GM18873 (cell line): ENCODE results near the gene BTN2A1.
"Not testable (repeated sequence)": the region's sequence is repeated elsewhere in the genome, so short reads cannot be mapped to it uniquely, and the experiment has no call there.

Experiments used
- ATAC-seq: cut with Tn5 transposase; IDR thresholded peaks from one replicate; pipeline ENCODE4 v1.9.1; 2021; ENCODE audit warnings: mild to moderate bottlenecking, moderate library complexity, moderate number of reproducible peaks; ENCODE audit not compliant: unreplicated experiment, low FRiP score

Gene BTN2A1

DNA sequence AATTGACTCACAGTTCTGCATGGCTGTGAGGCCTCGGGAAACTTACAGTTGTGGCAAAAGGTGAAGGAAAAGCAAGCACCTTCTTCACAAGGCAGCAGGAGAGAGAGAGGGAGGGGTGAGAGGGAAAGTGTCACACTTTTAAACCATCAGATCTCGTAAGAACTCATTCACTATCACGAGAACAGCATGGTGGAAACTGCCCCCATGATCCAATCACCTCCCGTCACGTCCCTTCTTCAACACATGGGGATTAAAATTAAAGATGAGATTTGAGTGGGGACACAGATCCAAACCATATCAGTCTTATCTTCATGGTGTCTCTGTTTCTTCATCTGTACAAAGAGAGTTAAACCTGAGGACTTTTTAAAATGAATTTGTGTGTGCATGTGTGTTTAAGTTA, 28.6 kb downstream of the BTN2A1 start:
- ATAC-seq: no peak

DNA sequence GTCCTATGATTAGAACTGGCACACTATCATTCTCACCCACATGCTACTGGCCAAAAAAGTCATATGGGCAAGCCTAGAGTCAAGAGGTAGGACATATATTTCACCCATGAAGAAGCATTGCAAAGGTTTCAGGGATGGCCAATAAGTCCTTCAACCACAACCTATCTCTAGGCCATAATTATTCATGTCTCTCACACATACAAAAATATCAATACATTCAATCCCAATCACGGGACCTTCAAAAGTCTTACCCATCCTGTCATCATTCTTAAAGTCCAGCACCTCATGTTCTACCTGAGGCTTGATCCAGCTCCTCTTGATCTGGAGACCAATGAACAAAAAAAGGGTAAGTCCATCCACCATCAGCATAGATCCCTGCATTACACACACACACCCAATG, 29.7 kb downstream of the BTN2A1 start:
- no peak for ATAC-seq

DNA sequence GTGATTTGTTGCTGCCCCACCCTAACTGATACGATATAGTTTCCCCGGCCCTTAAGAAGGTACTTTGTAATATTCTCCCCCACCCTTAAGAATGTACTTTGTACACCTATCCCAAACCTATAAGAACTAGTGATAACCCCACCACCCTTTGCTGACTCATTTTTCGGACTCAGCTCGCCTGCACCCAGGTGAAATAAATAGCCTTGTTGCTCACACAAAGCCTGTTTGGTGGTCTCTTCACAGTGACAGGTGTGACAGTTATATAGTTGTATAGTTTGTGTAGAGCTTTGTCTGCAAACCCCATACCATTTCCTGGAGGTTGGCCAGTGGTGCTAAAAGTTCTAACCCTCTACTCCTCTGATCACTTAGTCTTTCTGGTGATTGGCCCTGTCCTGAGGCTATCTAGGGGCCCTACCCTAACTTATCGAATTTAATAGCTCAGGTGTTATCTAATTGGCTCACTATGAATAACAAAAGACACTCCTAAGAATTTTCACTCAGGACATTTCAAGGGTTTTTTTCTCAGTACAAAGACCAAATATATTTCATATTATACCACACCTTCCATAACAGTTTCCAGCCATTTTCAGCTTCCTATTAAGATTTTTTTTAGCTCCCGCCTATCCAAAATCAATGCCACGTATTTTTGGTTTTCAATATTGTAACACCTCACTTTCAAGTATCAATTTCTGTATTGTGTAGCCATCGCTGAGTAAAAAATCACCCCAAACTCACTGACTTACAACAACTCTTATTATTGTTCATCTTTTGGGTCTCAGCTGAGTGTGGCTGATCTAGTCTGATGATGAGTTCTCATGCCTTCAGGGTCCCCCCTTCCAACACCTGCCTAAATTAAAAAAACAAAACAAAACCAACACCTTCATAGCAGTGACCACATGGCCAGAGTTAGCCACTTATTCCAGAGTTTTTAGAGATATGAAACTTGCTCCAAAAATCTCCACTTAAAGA, 32.5 kb downstream of the BTN2A1 start:
- ATAC-seq: no peak

DNA sequence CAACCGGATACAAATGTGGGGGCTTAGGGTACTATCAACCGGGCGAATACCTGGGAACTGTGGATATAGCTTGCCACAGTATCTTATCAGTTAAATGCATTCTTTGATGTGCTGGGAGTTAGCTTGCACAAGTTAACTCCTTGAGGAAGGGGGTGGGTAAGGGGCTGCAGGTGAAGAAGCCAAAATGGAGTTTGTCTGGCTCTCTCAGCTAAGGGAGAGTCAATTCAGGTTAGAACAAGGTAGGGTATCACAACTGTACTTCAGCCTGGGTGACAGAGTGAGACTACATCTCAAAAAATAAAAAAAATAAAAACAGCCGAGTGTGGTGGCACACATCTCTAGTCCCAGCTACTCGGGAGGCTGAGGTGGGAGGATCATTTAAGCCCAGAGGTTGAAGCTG, 33.8 kb downstream of the BTN2A1 start:
- no peak for ATAC-seq

DNA sequence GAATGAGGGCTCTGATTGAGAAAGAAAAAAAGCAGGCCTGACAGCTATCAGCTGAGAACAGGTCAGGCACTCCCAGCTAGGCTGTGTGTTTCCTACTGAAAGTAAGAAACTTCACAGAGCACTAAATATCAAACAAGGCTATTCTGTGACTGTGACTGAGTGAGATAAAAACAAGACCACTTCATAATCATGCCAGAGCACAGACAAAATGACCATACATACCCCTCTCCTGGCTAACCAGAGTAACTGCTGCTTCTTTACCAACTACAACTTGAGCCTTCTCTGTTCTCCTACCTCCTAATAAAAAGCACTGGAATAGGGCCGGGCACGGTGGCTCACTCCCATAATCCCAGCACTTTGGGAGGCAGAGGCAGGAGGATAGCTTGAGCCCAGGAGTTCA, 35.5 kb downstream of the BTN2A1 start:
- ATAC-seq: no peak

DNA sequence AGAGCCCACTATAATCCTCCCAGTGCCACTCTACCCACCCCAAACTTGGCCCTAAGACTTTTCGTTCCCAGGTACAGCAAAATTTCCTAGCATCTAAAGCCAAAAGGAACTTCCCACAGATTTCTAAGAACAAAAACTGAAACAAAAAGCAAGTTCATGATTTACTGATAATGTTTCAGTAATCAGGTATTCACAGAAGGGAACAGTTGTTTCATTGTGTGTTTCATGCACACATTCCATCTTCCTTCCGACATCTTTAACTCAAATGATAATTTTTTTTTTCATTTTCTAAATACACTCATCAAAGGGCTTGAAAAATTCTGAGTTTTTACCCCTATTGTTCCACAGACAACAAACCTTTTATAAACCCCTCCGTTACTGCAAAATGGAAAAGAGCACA, 36.4 kb downstream of the BTN2A1 start:
- ATAC-seq: no peak

DNA sequence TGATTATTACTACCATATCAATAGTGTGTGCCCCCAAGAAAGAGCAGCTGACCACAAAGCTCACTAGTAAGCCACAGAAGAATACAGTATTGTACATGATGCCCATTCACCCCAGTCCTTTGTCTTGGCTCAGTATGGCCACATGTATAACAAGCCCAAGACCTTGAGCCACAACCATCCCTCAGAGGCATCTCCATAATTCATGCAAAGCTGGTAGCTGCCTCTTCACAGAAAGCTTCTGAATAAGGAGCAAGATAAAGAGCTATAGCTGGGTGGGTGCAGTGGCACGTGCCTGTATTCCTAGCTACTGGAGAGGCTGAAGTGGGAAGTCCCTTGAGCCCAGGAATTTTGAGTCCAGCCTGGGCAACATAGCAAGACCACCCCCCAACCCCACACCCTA, 37.5 kb downstream of the BTN2A1 start:
- ATAC-seq: no peak

DNA sequence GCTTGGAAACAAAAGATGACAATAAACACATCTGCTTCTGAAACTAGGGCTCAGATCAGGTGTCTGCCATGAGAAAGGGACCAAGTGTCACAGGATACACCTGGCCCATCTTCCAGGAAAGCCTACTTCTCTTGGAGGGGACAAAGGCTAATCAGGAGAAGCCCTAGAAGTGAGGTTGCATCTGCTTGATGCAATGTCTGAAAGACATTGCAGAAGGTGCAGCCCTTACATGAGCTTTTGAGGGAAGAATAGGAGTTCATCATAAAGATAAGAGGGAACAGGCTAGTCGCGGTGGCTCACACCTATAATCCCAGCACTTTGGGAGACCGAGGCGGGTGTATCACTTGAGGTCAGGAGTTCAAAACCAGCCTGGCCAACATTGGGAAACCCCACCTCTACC, 39.9 kb downstream of the BTN2A1 start:
- ATAC-seq: no peak

DNA sequence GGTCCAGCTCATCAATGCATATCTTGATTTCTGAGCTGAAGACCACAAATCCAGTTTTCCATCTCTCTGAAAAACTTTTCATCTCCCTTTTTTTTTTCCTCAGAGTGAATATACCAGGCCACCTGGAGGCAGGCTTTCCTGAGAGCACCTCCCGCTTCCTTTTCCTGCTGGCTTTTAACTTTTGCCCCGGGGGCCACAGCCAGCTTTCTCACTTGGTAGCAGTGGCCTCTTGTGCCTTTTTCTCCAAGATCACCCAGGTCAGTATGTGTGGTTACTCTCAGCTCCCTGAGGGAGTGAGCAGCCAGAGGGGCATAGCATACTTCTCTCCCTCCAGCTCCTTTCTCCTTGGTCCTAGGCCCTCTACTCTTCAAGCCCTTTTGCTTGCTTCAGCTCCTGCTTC, 42.3 kb downstream of the BTN2A1 start, which contains the start of gene BTN1A1:
TSS of gene BTN1A1 (plus strand) at position 202 of the 400 bp plus-strand sequence. CDS start 984 bp downstream, outside the sequence.
- no peak for ATAC-seq

DNA sequence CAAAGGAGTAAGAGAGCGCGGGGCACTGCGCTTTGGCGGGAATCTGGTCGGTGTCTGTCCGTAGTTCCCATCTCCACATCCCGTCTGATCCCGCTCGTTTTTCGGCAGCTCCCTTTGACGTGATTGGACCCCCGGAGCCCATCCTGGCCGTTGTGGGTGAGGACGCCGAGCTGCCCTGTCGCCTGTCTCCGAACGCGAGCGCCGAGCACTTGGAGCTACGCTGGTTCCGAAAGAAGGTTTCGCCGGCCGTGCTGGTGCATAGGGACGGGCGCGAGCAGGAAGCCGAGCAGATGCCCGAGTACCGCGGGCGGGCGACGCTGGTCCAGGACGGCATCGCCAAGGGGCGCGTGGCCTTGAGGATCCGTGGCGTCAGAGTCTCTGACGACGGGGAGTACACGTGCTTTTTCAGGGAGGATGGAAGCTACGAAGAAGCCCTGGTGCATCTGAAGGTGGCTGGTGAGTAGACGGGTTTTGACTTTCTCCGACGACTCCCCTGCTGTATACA, 43.8 kb downstream of the BTN2A1 start:
- no peak for ATAC-seq

DNA sequence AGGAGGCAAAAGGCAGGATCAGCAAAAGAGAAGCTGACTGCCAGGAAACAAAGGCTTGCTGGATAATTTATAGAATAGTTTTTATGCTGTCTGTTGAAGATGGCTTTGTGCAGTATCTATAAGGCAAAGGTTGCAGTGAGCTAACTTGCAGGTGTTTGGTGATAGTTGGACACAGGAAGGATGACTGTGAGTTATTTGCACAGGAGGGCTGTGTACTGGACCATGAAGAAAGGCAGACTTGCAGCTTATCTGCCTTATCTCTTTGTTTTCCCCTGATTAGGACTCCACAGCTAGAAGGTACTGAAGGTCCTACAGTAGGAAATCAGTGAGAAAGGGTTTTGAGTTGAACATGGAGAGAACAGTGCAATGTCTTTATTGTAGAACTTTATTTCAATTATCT, 44.4 kb downstream of the BTN2A1 start:
- ATAC-seq: no peak

DNA sequence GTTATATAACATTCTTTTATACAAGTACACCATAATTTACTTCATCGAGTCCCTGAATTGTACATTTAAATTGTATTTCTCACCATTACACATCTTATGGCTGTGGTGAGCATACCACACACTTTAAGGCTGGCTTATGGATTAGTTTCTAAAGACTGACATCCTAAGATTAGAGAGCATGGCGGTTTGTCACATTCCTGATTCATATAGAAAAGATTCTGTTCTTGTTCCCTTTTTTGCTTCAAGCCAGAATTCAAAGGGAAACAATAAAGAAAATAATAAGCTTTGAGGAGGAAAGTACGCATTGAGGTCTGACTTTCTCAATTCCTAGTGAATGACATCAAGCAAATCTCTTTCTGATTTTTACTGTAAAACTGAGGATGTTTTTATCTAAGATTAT, 44.9 kb downstream of the BTN2A1 start:
- no peak for ATAC-seq

DNA sequence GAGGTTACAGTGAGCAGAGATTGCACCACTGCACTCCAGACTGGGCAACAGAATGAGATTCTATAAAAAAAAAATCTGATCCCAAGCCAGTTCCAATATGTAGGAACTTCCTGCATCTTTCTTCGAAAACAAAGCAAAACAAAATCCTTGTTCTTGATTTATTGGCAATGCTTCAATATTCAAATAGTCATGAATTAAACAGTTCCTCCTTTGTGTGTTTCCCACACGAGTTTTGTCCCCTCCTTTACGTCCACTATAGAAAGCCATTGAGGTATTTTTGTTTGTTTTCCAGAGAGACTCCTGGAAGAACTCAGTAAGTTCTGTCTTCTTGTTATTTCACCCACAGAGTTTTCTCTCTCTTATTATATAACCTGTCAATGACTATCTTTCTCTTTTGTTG, 49.9 kb downstream of the BTN2A1 start:
- ATAC-seq: no peak

DNA sequence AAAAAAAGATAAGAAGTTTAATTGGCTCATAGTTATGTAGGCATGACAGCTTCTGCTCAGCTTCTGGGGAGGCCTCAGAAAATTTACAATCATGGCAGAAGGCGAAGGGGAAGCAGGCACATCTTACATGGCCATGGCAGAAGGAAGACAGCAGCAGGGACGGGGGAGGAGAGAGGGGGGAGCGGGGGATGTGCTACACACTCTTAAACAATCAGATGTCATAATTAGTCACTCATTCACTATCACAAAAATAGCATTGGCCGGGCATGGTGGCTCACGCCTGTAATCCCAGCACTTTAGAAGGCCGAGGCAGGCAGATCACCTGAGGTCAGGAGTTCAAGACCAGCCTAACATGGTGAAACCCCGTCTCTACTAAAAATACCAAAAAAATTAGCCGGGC, 53.3 kb downstream of the BTN2A1 start:
- not testable (repeated sequence) for ATAC-seq

DNA sequence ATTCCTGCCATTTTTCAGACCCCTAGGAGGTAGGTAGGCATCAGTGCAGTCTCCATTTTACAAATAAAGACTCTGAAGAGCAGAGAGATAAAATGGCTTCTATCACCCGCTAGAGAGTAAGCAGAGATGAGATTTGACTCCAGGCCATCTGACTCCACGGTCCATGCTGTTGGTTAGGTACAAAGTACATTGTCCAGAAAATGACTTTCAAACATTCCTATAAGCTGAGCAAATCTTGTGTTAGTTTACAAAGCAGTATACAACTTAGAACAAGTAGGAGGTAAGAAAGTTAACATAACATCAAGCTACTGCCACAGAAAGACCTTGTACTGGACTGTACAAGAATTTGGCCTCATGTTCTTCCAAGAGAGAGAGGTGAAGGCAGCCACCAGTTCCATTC, 57.2 kb downstream of the BTN2A1 start:
- no peak for ATAC-seq

DNA sequence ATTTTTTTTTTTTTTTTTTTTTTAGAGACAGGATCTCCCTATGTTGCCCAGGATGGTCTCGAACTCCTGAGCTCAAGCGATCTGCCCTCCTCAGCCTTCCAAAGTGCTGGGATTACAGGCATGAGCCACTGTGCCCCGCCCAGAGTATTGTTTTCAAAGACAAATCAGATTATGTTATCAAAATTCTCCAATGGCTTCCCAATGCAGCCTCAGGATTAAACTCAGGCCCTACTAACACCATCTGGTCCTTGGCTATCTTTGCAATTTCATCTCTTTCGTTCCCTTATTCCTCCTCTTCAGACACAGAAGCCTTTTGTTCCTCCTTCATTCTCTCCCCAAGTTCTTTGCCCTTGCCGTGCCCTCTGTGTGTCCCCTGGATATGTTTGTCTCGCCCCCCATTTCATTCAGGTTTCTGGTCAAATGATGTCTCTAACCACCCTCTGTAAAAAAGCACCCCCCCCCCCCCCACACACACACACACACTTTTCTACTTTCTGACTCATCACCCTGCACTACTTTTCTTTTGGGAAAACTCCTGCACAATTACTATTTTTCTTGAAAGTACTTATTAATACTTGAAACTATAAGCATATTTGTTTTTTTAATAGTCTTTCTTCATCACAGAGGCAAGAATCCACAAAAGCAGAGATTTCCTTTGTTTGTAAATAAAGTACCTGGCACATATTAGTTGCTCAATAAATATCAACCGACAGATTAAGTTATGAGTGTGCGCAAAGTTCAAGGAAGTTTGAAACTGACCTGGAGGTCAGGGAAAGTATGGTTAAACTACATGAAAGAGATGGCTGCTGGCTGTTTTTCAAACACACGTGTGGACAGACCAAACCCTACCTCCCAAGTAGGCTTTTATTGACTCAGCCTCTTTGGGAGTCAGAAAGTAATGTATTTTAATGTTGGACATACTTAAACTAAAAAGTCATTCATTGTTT, 59.0 kb downstream of the BTN2A1 start:
- ATAC-seq: no peak
